CD4-positive, alpha-beta T cell (primary cell): ENCODE measurements around the gene TNS4. TPM values are rescaled to one million over a fixed set of nuclear protein-coding genes. Genes with fewer than 3 reads are reported as not detected.

Experiments
- ATAC-seq: fragments of 200-7000 bp; cut with Tn5 transposase; one replicate; pipeline ENCODE4 v1.10.0; 2022; ENCODE audit warnings: mild to moderate bottlenecking; ENCODE audit not compliant: poor library complexity
- CTCF ChIA-PET: fragments of 350-600 bp; sonication (Branson Sonifier 250); formaldehyde crosslinking; loops from one replicate; lab custom pipeline; 2021; ENCODE audit warnings: antibody characterized with exemption, inconsistent platforms; lab: Charles Lee
- POLR2A ChIA-PET: fragments of 350-600 bp; sonication (Branson Sonifier 250); formaldehyde crosslinking; loops from one replicate; lab custom pipeline; 2021; ENCODE audit warnings: antibody characterized with exemption, inconsistent platforms; lab: Charles Lee
- DNase-seq, 14 experiments: peaks; one replicate each; pipeline ENCODE4 v3.0.0-alpha.2; 2013 to 2020; ENCODE audit warnings: mixed read lengths in 2 of 14
- H3K27ac ChIP-seq, 2 donors: one replicate each; pipeline versions ENCODE4 v1.5.1 to v1.7.0; 2013; ENCODE audit warnings: low read length in 2 of 2, low read depth in 1 of 2, mild to moderate bottlenecking in 1 of 2
- H3K27me3 ChIP-seq, 2 experiments: 1 replicate in 1 of 2; 2 replicates in 1 of 2; pipeline versions ENCODE4 v1.6.1 to v1.7.0; 2013; ENCODE audit warnings: low read length in 2 of 2, control low read depth in 1 of 2, mild to moderate bottlenecking in 1 of 2, moderate library complexity in 1 of 2; ENCODE audit not compliant: insufficient read depth in 2 of 2, control insufficient read depth in 1 of 2
- H3K36me3 ChIP-seq: one replicate; pipeline ENCODE4 v1.6.1; 2013; ENCODE audit warnings: low read length, control low read depth; ENCODE audit not compliant: insufficient read depth
- H3K4me1 ChIP-seq: one replicate; pipeline ENCODE4 v1.6.1; 2013; ENCODE audit warnings: low read length, control low read depth; ENCODE audit not compliant: insufficient read depth
- H3K4me3 ChIP-seq: one replicate; pipeline ENCODE4 v1.5.1; 2013; ENCODE audit warnings: mild to moderate bottlenecking, low read length, moderate library complexity
- H3K9me3 ChIP-seq, 2 experiments: 1 replicate in 1 of 2; 2 replicates in 1 of 2; pipeline versions ENCODE4 v1.6.1 to v1.7.0; 2013; ENCODE audit warnings: low read length in 2 of 2, mild to moderate bottlenecking in 2 of 2, control low read depth in 1 of 2, moderate library complexity in 1 of 2; ENCODE audit not compliant: control insufficient read depth in 1 of 2, insufficient read depth in 1 of 2
- H3K27ac Mint-ChIP-seq: one replicate; pipeline ENCODE4 v1.8.0; 2020; ENCODE audit warnings: mixed read lengths
- H3K27me3 Mint-ChIP-seq: one replicate; pipeline ENCODE4 v1.8.0; 2021; ENCODE audit warnings: mixed read lengths
- H3K36me3 Mint-ChIP-seq: one replicate; pipeline ENCODE4 v1.8.0; 2021; ENCODE audit warnings: low read depth, mixed read lengths
- H3K4me1 Mint-ChIP-seq: one replicate; pipeline ENCODE4 v1.8.0; 2021; ENCODE audit warnings: low read depth, mixed read lengths
- H3K4me3 Mint-ChIP-seq: one replicate; pipeline ENCODE4 v1.8.0; 2020; ENCODE audit warnings: mild to moderate bottlenecking, mixed read lengths
- H3K9me3 Mint-ChIP-seq: one replicate; pipeline ENCODE4 v1.8.0; 2020; ENCODE audit warnings: mixed read lengths
- CTCF ChIP-seq: fragments of 200-600 bp; IDR thresholded peaks from one replicate; pipeline ENCODE4 v1.8.0; 2022; ENCODE audit warnings: antibody characterized with exemption, mild to moderate bottlenecking
- intact Hi-C, 2 experiments: fragments of 100-400 bp; cut with DNase I in 1 of 2; cut with micrococcal nuclease in 1 of 2; formaldehyde crosslinking; loops; one replicate each; pipeline versions ENCODE4 v1.15.1 to v1.9.0; 2023 to 2025; cut with DNase I, micrococcal nuclease
- total RNA-seq, 174 experiments: library from RNA in 2 of 174; stranded (reverse) in 2 of 174; gene quantifications; one replicate each; pipeline ENCODE4 v1.2.3 and lab custom pipeline; 2021 to 2026

Gene TNS4
- total RNA-seq, 2 experiments from 2014 or later: 3.0 to 4.2 TPM

GRCh38 chr17:40452921-40453378 is 48.5 kb downstream of the TNS4 start:
- Histone ChIP-seq H3K9me3 (no peaks in the 10 kb centered on the region), H3K4me1 (peaks cover 12% of the 10 kb centered on the region), H3K36me3 (no peaks in the 10 kb centered on the region), H3K27ac (no peak overlapping the region), H3K4me3 (no peak overlapping the region), H3K27me3 (no peaks in the 10 kb centered on the region)
- H3K4me3 Mint-ChIP-seq: no peak overlapping the region
- TF ChIP-seq CTCF: no peak
- no peak overlapping the region for H3K27ac Mint-ChIP-seq
- ChIA-PET CTCF (interaction anchor here (0.6 kb wide), 1 partner anchor 147 kb away, joined by 3 read pairs; no protein-coding TSS in a partner anchor), POLR2A (no interaction called here)
- ATAC-seq (no peak), DNase-seq (no peak)
- H3K9me3 Mint-ChIP-seq: no peaks in the 10 kb centered on the region
- peaks cover 10% of the 10 kb centered on the region for H3K4me1 Mint-ChIP-seq
- no peaks in the 10 kb centered on the region for H3K27me3 Mint-ChIP-seq
- intact Hi-C loops: no loop called here
- H3K36me3 Mint-ChIP-seq: no peaks in the 10 kb centered on the region

GRCh38 chr17:40452216-40452787 is 49.1 kb downstream of the TNS4 start:
- no peaks in the 10 kb centered on the region for H3K27me3 Mint-ChIP-seq
- intact Hi-C loops: no loop called here
- H3K36me3 Mint-ChIP-seq: no peaks in the 10 kb centered on the region
- H3K9me3 Mint-ChIP-seq: no peaks in the 10 kb centered on the region
- peaks cover 16% of the 10 kb centered on the region for H3K4me1 Mint-ChIP-seq
- ChIA-PET CTCF (no interaction called here), POLR2A (no interaction called here)
- Histone ChIP-seq H3K27ac (no peak overlapping the region), H3K36me3 (no peaks in the 10 kb centered on the region), H3K9me3 (no peaks in the 10 kb centered on the region), H3K27me3 (no peaks in the 10 kb centered on the region), H3K4me1 (peaks cover 18% of the 10 kb centered on the region), H3K4me3 (no peak overlapping the region)
- H3K27ac Mint-ChIP-seq: no peak overlapping the region
- no peak for TF ChIP-seq CTCF
- ATAC-seq (no peak), DNase-seq (no peak)
- H3K4me3 Mint-ChIP-seq: no peak overlapping the region

- no peak overlapping the region for H3K27ac Mint-ChIP-seq
- H3K36me3 Mint-ChIP-seq: no peaks in the 10 kb centered on the region
- Histone ChIP-seq H3K4me1 (peaks cover 19% of the 10 kb centered on the region), H3K27ac (no peak overlapping the region), H3K36me3 (no peaks in the 10 kb centered on the region), H3K4me3 (no peak overlapping the region), H3K27me3 (no peaks in the 10 kb centered on the region), H3K9me3 (no peaks in the 10 kb centered on the region)
- intact Hi-C loops: loop anchor here in 1 of 2 experiments (1.0 kb wide), 1 partner anchor 12 kb away; no protein-coding TSS in a partner anchor
- ATAC-seq (no peak), DNase-seq (no peak)
- ChIA-PET POLR2A (interaction anchor here (2.1 kb wide), 1 partner anchor 82 kb away, joined by 6 read pairs; no protein-coding TSS in a partner anchor), CTCF (no interaction called here)
- H3K9me3 Mint-ChIP-seq: no peaks in the 10 kb centered on the region
- no peak overlapping the region for H3K4me3 Mint-ChIP-seq
- TF ChIP-seq CTCF: no peak
- peaks cover 16% of the 10 kb centered on the region for H3K4me1 Mint-ChIP-seq
- no peaks in the 10 kb centered on the region for H3K27me3 Mint-ChIP-seq
Observed at GRCh38 chr17:40451420-40451819, 50.0 kb downstream of the TNS4 start.
